HFF-Myc (cell line): ENCODE results near the gene AHCTF1.

Source experiments
- DNase-seq: peaks from one replicate; pipeline ENCODE4 v3.0.0-alpha.2; 2011; ENCODE audit warnings: low read depth; ENCODE audit errors: extremely low read depth
- H3K4me3 ChIP-seq: replicated peaks from 2 replicates; pipeline ENCODE4 v1.5.1; 2011; ENCODE audit warnings: low read depth, mild to moderate bottlenecking, control low read depth, low read length
- TF ChIP-seq, protein P1 (sequence below): IDR thresholded peaks from 2 replicates; pipeline ENCODE4 v1.5.1; 2012; ENCODE audit warnings: mild to moderate bottlenecking, low read depth, low read length, control low read depth; ENCODE audit errors: missing control alignments

AHCTF1 gene

GRCh38 chr1:246931549-246932365 lies at the start of gene AHCTF1:
Gene AHCTF1, minus strand, starts transcription at chr1:246931948. Its CDS starts 13,578 bp downstream, at chr1:246918370.
- H3K4me3 ChIP-seq: peak within 1 kb of the TSS; percentile 62
- peak; percentile 92 for DNase-seq

DNA sequence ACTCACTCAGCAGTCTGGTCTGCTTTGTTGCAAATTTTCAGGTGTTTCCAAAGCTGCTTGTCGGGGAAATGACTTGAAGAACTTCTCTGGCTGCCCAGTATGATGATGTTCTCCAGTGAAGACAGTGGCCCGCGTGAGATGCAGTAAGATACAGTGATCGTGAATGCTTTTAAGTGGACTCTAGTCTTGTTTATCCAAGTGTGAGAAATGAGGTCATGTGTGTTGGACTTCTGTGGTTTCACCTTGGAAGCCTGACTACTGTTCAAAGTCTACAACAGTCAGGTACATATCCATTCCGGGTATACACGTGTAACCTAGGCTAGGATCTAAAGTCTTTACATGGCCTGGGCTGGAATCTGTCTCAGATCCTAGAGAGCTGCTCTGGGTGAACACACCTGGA lies 47.0 kb upstream of the AHCTF1 start:
- no peak overlapping the region for H3K4me3 ChIP-seq
- TF ChIP-seq, protein P1, sequence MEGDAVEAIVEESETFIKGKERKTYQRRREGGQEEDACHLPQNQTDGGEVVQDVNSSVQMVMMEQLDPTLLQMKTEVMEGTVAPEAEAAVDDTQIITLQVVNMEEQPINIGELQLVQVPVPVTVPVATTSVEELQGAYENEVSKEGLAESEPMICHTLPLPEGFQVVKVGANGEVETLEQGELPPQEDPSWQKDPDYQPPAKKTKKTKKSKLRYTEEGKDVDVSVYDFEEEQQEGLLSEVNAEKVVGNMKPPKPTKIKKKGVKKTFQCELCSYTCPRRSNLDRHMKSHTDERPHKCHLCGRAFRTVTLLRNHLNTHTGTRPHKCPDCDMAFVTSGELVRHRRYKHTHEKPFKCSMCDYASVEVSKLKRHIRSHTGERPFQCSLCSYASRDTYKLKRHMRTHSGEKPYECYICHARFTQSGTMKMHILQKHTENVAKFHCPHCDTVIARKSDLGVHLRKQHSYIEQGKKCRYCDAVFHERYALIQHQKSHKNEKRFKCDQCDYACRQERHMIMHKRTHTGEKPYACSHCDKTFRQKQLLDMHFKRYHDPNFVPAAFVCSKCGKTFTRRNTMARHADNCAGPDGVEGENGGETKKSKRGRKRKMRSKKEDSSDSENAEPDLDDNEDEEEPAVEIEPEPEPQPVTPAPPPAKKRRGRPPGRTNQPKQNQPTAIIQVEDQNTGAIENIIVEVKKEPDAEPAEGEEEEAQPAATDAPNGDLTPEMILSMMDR: no peak
- DNase-seq: no peak

More at GRCh38 chr1:246931549-246932365, at the start of gene AHCTF1:
- TF ChIP-seq, protein P1: no peak

DNA sequence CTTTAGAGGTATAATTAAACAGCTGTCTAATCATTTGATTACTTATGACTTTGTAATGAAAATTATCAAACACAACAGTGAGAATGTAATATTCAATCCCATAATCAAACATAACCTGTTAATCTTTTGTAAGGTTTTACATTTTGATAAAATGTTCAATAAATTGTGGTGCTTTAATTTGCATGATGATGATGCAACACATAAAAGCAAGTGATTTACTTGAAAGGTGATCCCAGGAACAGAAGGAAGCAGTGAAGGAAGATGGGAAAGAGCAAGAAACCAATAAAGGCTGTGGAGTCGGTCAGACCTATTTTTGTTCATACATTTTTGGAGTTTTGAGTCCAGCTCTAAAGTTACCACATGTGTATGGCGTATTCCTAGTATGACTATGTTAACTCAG lies 46.5 kb upstream of the AHCTF1 start:
- DNase-seq: no peak
- no peak overlapping the region for H3K4me3 ChIP-seq
- TF ChIP-seq, protein P1: no peak

DNA sequence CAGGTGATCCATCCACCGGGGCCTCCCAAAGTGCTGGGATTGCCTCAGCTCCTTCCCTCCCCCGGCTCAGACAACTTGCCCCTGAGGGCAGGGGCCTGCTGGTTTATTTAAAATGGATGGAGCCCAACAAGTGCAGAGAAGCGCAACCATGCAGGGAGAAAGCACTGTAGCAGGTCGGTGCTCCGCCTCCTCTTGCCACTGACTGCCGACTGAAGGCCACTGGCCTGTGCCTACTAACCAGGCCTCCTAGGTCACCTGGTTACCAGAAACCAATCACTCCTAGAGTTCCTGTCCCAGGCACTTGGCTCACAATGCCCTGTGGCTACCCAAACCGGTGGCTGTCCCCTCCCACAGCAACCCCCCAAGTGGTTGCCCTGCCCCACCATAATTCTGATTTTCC lies 40.2 kb upstream of the AHCTF1 start:
- H3K4me3 ChIP-seq: no peak overlapping the region
- TF ChIP-seq, protein P1: no peak
- DNase-seq: no peak

DNA sequence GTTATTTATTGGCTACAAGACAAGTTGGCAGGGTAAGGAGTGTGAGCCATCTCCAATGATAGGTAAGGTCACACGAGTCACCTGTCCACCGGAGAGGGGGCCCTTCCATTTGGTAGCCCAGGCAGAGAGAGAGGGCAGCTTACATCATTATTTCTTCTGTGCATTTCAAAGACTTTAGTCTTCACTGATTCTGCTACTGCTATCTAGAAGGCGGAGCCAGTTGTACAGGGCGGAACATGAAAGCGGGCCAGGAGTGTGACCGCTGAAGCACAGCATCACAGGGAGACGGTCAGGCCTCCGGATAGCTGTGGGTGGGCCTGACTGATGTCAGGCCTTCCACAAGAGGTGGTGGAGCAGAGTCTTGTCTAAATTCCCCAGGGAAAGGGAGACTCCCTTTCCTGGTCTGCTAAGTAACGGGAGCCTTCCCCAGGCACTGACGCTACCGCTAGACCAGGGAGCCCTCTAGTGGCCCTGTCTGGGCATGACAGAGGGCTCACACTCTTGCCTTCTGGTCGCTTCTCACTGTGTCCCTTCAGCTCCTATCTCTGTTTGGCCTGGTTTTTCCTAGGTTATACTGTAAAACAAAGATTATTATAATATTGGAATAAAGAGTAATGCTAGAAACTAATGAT lies 39.5 kb upstream of the AHCTF1 start:
- H3K4me3 ChIP-seq: no peak overlapping the region
- TF ChIP-seq, protein P1: peak; percentile 65
- DNase-seq: no peak

DNA sequence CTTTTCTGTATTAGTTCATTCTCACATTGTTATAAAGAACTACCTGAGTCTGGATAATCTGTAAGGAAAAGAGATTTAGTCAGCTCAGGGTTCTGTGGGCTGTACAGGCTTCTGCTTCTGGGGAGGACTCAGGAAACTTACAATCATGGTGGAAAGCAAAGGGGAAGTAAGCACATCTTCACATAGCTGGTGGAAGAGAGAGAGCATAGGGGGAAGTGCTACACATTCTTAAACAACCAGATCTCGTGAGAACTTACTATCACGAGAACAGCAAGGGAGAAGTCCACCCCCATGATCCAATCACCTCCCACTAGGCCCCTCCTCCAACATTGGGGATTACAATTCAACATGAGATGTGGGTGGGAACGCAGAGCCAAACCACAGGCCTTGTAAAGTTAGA lies 37.9 kb upstream of the AHCTF1 start:
- TF ChIP-seq, protein P1: no peak
- no peak for DNase-seq
- H3K4me3 ChIP-seq: no peak overlapping the region
